Retinal pigment epithelial cell (primary cell): ENCODE measurements around the gene GH1.

Experiments used
- DNase-seq: peaks from one replicate; pipeline ENCODE4 v3.0.0-alpha.2; 2010; ENCODE audit warnings: low read depth
- H3K4me3 ChIP-seq: 2 replicates; pipeline ENCODE4 v1.5.1; 2011; ENCODE audit warnings: mild to moderate bottlenecking, low read length, control low read depth, moderate library complexity
- TF ChIP-seq, protein P1 (sequence below): conservative IDR thresholded peaks from 2 replicates; pipeline ENCODE4 v1.5.1; 2011; ENCODE audit warnings: low read depth, low read length, control low read depth, inconsistent platforms

Gene GH1

DNA sequence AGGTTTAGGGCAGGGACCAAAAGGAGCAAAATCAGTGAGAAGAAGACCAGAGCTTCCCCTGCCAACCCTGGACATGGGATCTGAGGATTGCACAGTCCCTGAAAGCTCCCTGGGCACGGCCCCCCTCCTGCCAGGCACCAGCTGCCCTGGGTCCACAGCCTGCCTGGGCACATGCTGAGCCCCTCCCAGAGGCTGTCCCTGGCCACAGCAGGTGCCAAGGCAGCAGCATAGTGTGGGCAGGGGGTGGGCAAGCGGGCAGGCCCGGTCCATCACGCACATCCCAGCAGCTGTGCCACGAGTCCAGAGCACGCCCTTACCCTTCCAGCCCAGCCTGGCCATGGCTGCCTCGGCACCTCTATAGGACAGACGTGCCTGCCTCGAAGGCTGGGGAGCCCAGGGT, 41.4 kb upstream of the GH1 start:
- no peak for DNase-seq
- TF ChIP-seq, protein P1, sequence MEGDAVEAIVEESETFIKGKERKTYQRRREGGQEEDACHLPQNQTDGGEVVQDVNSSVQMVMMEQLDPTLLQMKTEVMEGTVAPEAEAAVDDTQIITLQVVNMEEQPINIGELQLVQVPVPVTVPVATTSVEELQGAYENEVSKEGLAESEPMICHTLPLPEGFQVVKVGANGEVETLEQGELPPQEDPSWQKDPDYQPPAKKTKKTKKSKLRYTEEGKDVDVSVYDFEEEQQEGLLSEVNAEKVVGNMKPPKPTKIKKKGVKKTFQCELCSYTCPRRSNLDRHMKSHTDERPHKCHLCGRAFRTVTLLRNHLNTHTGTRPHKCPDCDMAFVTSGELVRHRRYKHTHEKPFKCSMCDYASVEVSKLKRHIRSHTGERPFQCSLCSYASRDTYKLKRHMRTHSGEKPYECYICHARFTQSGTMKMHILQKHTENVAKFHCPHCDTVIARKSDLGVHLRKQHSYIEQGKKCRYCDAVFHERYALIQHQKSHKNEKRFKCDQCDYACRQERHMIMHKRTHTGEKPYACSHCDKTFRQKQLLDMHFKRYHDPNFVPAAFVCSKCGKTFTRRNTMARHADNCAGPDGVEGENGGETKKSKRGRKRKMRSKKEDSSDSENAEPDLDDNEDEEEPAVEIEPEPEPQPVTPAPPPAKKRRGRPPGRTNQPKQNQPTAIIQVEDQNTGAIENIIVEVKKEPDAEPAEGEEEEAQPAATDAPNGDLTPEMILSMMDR, result no peak
- no peak overlapping the region for H3K4me3 ChIP-seq

GRCh38 chr17:63956296-63956920, 37.8 kb upstream of the GH1 start:
- TF ChIP-seq, protein P1, result no peak
- DNase-seq, result no peak
- H3K4me3 ChIP-seq, result no peak overlapping the region

GRCh38 chr17:63955791-63956190, 37.2 kb upstream of the GH1 start:
- TF ChIP-seq, protein P1, result no peak
- no peak overlapping the region for H3K4me3 ChIP-seq
- DNase-seq, result no peak

DNA sequence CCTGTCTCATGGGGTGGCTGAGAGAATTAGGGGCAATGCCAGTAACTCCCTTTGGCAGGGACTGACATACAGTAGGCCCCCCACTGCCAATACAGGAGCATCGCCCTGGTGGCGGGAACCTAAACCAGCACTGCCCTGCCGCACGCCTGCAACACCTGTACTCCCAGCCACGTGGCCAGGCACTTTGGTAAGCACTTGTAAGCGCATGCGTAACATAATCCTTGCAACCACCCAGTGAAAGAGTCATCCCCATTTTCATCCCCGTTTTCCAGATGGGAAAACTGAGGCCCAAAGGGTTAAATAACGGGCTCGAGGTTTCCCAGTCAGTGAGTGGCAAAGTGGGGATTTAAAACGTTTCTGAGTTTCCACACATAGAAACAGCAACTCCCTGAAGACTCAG, 36.6 kb upstream of the GH1 start:
- no peak overlapping the region for H3K4me3 ChIP-seq
- TF ChIP-seq, protein P1, result no peak
- no peak for DNase-seq

- TF ChIP-seq, protein P1, result no peak
Observed at GRCh38 chr17:63954402-63955063, 35.9 kb upstream of the GH1 start.

GRCh38 chr17:63950940-63951907, 32.6 kb upstream of the GH1 start:
- H3K4me3 ChIP-seq, result no peak overlapping the region
- DNase-seq, result no peak
- TF ChIP-seq, protein P1, result peak; percentile 63

More at GRCh38 chr17:63954402-63955063, 35.9 kb upstream of the GH1 start:
- no peak overlapping the region for H3K4me3 ChIP-seq
- no peak for DNase-seq
